GM12874 (cell line): ENCODE measurements around the gene HSPA1B.

Experiments
- TF ChIP-seq, protein P1 (sequence below): IDR thresholded peaks from 2 replicates; pipeline ENCODE4 v1.5.1; 2011; ENCODE audit warnings: low read depth, mild to moderate bottlenecking, control low read depth, low read length, moderate library complexity; ENCODE audit not compliant: insufficient read depth

The HSPA1B gene

DNA sequence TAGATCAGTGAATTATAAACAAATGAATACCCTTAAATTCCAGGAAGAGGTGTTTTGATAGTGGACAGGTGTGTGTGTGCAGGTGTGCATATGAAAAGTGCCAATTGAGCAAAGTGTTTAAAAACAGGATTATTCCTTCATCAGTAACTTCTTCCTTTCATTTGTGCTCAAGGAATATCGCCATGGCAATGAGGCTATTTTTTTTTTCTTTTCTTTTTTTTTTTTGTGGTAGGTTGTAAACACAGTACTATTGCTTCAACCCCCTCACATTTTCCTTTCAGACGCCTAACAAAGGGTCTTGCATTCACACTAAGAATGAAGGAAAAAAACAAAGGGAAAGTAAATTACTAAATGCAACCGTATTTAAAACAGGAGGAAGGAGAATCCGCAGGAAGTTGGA is 2.0 kb upstream of the HSPA1B start:
- TF ChIP-seq, protein P1, sequence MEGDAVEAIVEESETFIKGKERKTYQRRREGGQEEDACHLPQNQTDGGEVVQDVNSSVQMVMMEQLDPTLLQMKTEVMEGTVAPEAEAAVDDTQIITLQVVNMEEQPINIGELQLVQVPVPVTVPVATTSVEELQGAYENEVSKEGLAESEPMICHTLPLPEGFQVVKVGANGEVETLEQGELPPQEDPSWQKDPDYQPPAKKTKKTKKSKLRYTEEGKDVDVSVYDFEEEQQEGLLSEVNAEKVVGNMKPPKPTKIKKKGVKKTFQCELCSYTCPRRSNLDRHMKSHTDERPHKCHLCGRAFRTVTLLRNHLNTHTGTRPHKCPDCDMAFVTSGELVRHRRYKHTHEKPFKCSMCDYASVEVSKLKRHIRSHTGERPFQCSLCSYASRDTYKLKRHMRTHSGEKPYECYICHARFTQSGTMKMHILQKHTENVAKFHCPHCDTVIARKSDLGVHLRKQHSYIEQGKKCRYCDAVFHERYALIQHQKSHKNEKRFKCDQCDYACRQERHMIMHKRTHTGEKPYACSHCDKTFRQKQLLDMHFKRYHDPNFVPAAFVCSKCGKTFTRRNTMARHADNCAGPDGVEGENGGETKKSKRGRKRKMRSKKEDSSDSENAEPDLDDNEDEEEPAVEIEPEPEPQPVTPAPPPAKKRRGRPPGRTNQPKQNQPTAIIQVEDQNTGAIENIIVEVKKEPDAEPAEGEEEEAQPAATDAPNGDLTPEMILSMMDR, result no peak

DNA sequence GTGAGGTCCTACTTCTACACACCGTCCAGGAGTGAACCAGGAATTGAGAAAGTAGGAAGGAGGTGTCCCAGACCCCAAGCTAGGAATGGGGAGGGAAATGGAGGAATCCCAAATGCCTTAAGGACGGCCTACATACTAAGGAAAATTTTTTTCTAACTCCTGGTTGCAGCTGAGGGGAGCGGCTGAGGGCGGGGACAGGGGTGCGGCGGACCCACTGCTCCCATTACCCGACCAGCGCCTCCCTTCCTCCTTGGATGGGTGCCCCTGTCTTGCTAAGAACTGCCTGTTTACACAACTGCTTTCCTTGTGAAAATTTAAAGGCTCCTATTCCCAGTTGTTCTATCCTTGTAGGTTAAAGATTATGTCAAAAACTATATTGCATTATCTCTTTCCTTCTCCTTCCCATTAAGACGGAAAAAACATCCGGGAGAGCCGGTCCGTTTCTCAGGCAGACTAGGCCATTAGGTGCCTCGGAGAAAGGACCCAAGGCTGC is 699 bp upstream of the HSPA1B start:
- TF ChIP-seq, protein P1, result no peak

DNA sequence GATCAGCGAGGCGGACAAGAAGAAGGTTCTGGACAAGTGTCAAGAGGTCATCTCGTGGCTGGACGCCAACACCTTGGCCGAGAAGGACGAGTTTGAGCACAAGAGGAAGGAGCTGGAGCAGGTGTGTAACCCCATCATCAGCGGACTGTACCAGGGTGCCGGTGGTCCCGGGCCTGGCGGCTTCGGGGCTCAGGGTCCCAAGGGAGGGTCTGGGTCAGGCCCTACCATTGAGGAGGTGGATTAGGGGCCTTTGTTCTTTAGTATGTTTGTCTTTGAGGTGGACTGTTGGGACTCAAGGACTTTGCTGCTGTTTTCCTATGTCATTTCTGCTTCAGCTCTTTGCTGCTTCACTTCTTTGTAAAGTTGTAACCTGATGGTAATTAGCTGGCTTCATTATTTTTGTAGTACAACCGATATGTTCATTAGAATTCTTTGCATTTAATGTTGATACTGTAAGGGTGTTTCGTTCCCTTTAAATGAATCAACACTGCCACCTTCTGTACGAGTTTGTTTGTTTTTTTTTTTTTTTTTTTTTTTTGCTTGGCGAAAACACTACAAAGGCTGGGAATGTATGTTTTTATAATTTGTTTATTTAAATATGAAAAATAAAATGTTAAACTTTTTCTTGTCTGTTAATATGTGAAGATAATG is 2.2 kb downstream of the HSPA1B start:
- TF ChIP-seq, protein P1, result no peak

DNA sequence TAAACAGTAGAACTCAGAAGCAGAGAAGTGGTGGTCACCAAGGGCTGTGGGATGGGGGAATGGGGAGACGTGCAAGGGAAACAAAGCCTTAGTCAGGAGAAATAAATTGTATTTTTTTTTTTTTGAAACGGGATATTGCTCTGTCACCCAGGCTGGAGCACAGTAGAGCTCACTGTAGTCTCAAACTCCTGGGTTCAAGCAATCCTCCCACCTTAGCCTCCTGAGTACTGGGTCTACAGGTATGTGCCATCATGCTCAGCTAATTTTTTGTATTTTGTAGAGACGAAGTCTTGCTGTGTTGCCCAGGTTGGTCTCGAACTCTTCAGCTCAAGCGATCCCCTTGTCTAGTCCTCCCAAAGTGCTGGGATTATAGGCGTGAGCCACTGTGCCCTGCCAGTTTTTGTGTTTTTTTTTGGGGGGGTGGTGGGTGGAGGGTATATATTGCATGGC is 3.4 kb downstream of the HSPA1B start:
- TF ChIP-seq, protein P1, result no peak

DNA sequence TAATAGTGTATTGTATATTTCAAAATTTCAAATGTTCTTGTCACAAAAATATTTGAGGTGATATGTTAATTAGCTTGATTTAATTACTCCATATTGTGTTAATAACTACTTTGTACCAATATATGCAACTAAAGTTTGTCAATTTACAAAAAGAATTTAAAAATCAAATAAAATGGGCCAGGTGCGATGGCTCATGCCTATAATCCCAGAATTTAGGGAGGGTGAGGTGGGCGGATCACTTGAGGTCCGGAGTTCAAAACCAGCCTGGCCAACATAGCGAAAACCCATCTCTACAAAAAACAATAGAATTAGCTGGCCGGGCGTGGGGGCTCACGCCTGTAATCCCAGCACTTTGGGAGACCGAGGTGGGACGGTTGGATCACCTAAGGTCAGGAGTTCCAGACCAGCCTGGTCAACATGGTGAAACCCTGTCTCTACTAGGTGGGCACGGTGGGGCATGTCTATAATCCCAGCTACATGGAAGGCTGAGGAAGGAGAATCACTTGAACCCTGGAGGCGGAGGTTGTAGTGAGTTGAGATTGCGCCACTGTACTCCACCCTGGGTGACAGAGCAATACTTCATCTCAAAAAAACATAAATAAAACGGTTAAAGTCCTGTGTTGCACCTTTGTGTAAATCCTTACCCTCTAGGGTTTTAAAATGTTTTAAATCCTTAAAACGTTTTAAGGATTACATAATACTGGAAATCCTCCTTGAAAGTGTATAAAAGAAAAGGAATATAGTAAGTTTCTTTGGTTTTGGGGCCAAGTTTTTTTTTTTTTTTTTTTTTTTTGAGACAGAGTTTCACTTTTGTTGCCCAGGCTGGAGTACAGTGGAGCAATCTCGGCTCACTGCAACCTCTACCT is 4.0 kb downstream of the HSPA1B start:
- TF ChIP-seq, protein P1, result no peak

DNA sequence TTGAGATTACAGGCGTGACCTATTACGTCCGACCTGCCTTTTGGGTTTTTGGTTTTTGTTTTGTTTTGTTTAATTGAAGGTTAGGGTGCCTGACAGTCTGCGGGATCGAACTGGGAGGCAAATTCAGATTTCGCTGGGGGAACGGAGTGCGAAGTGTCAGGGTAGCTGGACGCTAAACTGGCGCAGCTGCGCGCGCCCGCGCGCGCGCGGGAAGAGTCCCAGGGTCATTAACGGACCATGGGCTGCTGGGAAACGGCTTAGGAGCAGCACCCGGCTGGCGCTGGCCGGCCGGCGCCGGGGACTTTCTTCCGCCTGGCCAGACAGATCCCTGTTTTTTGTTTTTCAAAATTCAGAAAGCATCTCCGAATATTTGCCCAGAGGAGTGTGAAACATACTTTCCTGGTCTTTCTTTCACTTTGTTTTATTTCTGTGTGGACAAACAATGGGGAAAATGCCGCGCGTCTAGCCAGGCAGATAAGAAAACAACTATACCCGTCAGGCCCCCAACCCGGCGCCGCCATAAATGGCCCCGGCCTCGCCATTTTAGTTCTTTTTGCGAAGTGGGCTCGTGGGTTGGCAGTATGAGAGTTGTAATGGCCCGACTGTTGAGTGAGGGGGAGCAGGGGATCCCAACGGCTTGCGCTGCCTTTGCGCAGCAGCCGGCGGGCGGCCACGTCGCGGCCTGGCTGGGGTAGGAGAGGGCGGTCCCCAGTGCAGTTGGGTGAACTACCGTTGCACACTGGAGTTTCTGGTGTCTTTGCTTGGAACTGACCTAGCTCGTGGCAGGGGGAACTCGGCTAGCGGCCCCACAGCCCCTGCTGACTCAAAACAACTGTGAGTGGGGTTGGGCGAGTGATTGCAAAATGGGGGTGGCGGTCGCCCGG is 7.1 kb downstream of the HSPA1B start:
- TF ChIP-seq, protein P1, result no peak
